RWPE1 (cell line): ENCODE results near the gene IGF2BP3.
A peak's percentile ranks its signal among the peaks of the same experiment; 100 is the strongest.

Experiments
- CTCF ChIA-PET: fragments of 350-600 bp; sonication (Branson Sonifier 250); formaldehyde crosslinking; extraction: SDS; loops from one replicate; lab custom pipeline; 2021; lab: Yijun Ruan, JAX
- POLR2A ChIA-PET: fragments of 400-600 bp; formaldehyde crosslinking; extraction: SDS; loops from one replicate; lab custom pipeline; 2020; ENCODE audit warnings: antibody characterized with exemption; ENCODE audit not compliant: low non-redundant PET; lab: Yijun Ruan, JAX
- DNase-seq: peaks from one replicate; pipeline ENCODE4 v3.0.0; 2012; ENCODE audit warnings: low spot score
- H3K27ac ChIP-seq: fragments of 450-650 bp; 2 replicates; pipeline ENCODE4 v1.5.1; 2017
- CTCF ChIP-seq: fragments of 450-650 bp; conservative IDR thresholded peaks from 2 replicates; pipeline ENCODE4 v1.5.1; 2017; ENCODE audit warnings: low read depth, mild to moderate bottlenecking

The IGF2BP3 gene

GRCh38 chr7:23356168-23356567 is 114.1 kb downstream of the IGF2BP3 start:
- no peak overlapping the region for H3K27ac ChIP-seq
- TF ChIP-seq CTCF: no peak
- no peak for DNase-seq
- POLR2A ChIA-PET: no interaction called here
- CTCF ChIA-PET: no interaction called here

- no peak for TF ChIP-seq CTCF
- ChIA-PET POLR2A (no interaction called here), CTCF (no interaction called here)
- no peak overlapping the region for H3K27ac ChIP-seq
- DNase-seq: no peak
Measured at GRCh38 chr7:23353172-23353571, 117.1 kb downstream of the IGF2BP3 start.

- CTCF ChIA-PET: no interaction called here
- DNase-seq: no peak
- TF ChIP-seq CTCF: no peak
- H3K27ac ChIP-seq: no peak overlapping the region
- POLR2A ChIA-PET: no interaction called here
Measured at GRCh38 chr7:23350466-23350865, 119.8 kb downstream of the IGF2BP3 start.

GRCh38 chr7:23349484-23350157 is 120.7 kb downstream of the IGF2BP3 start:
- no peak for TF ChIP-seq CTCF
- ChIA-PET POLR2A (no interaction called here), CTCF (interaction anchor here (0.5 kb wide), 1 partner anchor 18 kb away, joined by 3 read pairs; no protein-coding TSS in a partner anchor)
- DNase-seq: peak; percentile 73
- peak overlapping the region; percentile 62; the same call in 1 of the 2 replicates for H3K27ac ChIP-seq

GRCh38 chr7:23347682-23348180 is 122.6 kb downstream of the IGF2BP3 start:
- no peak for TF ChIP-seq CTCF
- no peak overlapping the region for H3K27ac ChIP-seq
- DNase-seq: peak; percentile 85
- ChIA-PET CTCF (interaction anchor here (1.4 kb wide), 1 partner anchor 75 kb away, joined by 3 read pairs; no protein-coding TSS in a partner anchor), POLR2A (no interaction called here)

- no peak for DNase-seq
- ChIA-PET POLR2A (no interaction called here), CTCF (interaction anchor here (0.6 to 1.4 kb wide), 2 partner anchors 49 to 74 kb away, joined by 3 read pairs; no protein-coding TSS in a partner anchor)
- TF ChIP-seq CTCF: no peak
- H3K27ac ChIP-seq: peak overlapping the region; percentile 59
Measured at GRCh38 chr7:23347033-23347681, 123.1 kb downstream of the IGF2BP3 start.
